ENCODE data around the gene SMAD3. TPM values are rescaled to one million over a fixed set of nuclear protein-coding genes. Genes with fewer than 3 reads are reported as not detected.

The SMAD3 gene
- total and polyA plus RNA-seq, 4 donors = 4.0 to 12.2 (median 5.5) TPM

- Histone ChIP-seq H3K27ac (ENCODE audit: low read depth in 1 of 2, low read length in 2 of 2) (no peak overlapping the region), H3K4me3 (ENCODE audit: low read depth in 1 of 3, low read length in 3 of 3) (no peak overlapping the region), H3K27me3 (ENCODE audit: control insufficient read depth in 4 of 4, insufficient read depth in 4 of 4, low read length in 3 of 4) (no peaks in the 10 kb centered on the region), H3K4me1 (ENCODE audit: control insufficient read depth in 4 of 4, insufficient read depth in 4 of 4, low read length in 3 of 4) (no peaks in the 10 kb centered on the region), H3K9me3 (ENCODE audit: control insufficient read depth in 4 of 4, low read length in 3 of 4) (no peaks in the 10 kb centered on the region), H3K9ac (ENCODE audit: low read depth in 1 of 2, low read length in 2 of 2) (no peak overlapping the region), H3K36me3 (ENCODE audit: control insufficient read depth in 4 of 4, insufficient read depth in 3 of 4, low read depth in 1 of 4, low read length in 3 of 4) (peaks cover 1 to 11% (median 8%) of the 10 kb centered on the region in 4 donors)
- no peak for DNase-seq (ENCODE audit: low spot score)
- no peak for TF ChIP-seq HNF4A (conservative IDR thresholded peaks at IDR 0.05)
- TF ChIP-seq RAD21 (IDR thresholded peaks at IDR 0.05) = no peak
- TF ChIP-seq YY1 (IDR thresholded peaks at IDR 0.05) = no peak
- no peak for TF ChIP-seq TAF1 (conservative IDR thresholded peaks at IDR 0.05)
- TF ChIP-seq SP1 (IDR thresholded peaks at IDR 0.05) = no peak
- TF ChIP-seq CTCF (IDR thresholded peaks at IDR 0.05; ENCODE audit: low read depth, low read length, missing input control) = no peak
- TF ChIP-seq JUND (IDR thresholded peaks at IDR 0.05) = no peak
- 75% methylated on average over 3 of the region's 3 CpGs for WGBS
These were observed 167.2 kb downstream of the SMAD3 start for GRCh38 chr15:67232591-67232990.

DNA sequence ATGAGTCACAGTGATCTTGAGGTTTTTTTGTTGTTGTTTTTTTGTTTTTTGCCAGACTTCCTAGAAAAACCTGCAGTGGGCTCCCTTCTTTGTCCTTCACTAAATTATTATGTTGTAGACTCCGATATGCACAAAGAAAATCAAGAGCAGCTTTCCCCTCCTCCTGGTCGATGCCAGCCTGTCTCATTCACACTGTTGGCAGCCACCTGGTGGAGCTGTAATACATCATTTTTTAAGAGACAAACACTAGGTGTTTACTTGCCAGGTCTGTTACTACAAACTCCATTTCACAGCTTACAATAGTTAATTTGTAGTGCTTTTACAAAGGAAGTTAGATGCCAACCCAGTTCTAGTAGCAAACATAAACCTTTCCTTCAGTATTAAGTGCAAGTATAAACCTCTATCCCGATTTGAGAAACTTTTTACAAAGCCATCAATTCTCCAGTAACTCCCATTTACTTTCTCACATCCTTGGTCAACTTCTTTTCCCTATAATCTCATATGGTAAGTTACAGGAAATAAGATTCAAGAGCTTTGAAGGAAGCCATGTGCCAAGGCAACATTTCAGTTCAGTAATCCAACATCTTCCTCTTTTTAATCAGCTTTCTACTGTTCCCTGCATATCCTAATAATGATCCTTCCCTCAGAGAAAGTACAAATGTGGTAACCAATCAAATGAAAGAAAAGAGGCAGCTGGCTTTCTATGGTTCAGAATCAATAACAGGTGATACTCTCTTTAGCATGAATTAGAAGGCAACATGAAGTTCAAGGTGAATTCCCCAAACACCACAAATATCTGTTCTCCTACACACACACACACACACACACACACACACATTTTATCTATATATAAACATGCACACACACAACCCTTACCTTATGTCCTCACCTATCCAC is 175.1 kb downstream of the SMAD3 start:
- DNase-seq (ENCODE audit: low spot score) = no peak
- Histone ChIP-seq H3K27ac (ENCODE audit: low read depth in 1 of 2, low read length in 2 of 2) (no peak overlapping the region), H3K4me1 (ENCODE audit: control insufficient read depth in 4 of 4, insufficient read depth in 4 of 4, low read length in 3 of 4) (peaks cover 0 to 13% (median 0%) of the 10 kb centered on the region in 4 donors)

More for the DNA sequence above, 175.1 kb downstream of the SMAD3 start:
- Histone ChIP-seq H3K36me3 (ENCODE audit: control insufficient read depth in 4 of 4, insufficient read depth in 3 of 4, low read depth in 1 of 4, low read length in 3 of 4) (no peaks in the 10 kb centered on the region), H3K4me3 (ENCODE audit: low read depth in 1 of 3, low read length in 3 of 3) (no peak overlapping the region), H3K9ac (ENCODE audit: low read depth in 1 of 2, low read length in 2 of 2) (no peak overlapping the region), H3K9me3 (ENCODE audit: control insufficient read depth in 4 of 4, low read length in 3 of 4) (no peaks in the 10 kb centered on the region), H3K27me3 (ENCODE audit: control insufficient read depth in 4 of 4, insufficient read depth in 4 of 4, low read length in 3 of 4) (no peaks in the 10 kb centered on the region)
- TF ChIP-seq JUND (IDR thresholded peaks at IDR 0.05) = no peak
- peak; percentile 80 to 85 for TF ChIP-seq RAD21 (IDR thresholded peaks at IDR 0.05)
- no peak for TF ChIP-seq HNF4A (conservative IDR thresholded peaks at IDR 0.05)
- peak; percentile 59 for TF ChIP-seq CTCF (IDR thresholded peaks at IDR 0.05; ENCODE audit: low read depth, low read length, missing input control)
- no peak for TF ChIP-seq EGR1 (IDR thresholded peaks at IDR 0.05; ENCODE audit: low read depth in 2 of 2)
- TF ChIP-seq FOXA2 (IDR thresholded peaks at IDR 0.05) = no peak
- no peak for TF ChIP-seq ATF3 (IDR thresholded peaks at IDR 0.05)
- WGBS = 37% methylated on average over 3 of the region's 3 CpGs

Measured in liver (tissue), 9 donors.